IMR-90 (cell line): ENCODE measurements around the gene CNTFR. TPM values are rescaled to one million over a fixed set of nuclear protein-coding genes. Genes with fewer than 3 reads are reported as not detected.

ENCODE experiments used
- ATAC-seq: fragments of 200-7000 bp; cut with Tn5 transposase; 2 replicates; pipeline ENCODE4 v1.9.1; 2020; ENCODE audit warnings: low read depth, mild to moderate bottlenecking, moderate library complexity
- BruUV-seq: library from RNA; stranded (reverse); fragments of 400-500 nt; replicated peaks from 2 replicates; lab custom pipeline; 2021; lab: Mats Ljungman, UMichigan
- CTCF ChIA-PET: fragments of 300-600 bp; formaldehyde crosslinking; extraction: SDS; loops from one replicate; lab custom pipeline; 2021; ENCODE audit warnings: antibody characterized with exemption; lab: Yijun Ruan, JAX
- POLR2A ChIA-PET: fragments of 300-600 bp; sonication (Branson Sonifier 250); formaldehyde crosslinking; loops from one replicate; lab custom pipeline; 2022; ENCODE audit warnings: antibody characterized with exemption; ENCODE audit not compliant: unreplicated experiment; lab: Charles Lee
- DNase-seq: peaks from one replicate; pipeline ENCODE4 v3.0.0; 2013
- H2AFZ ChIP-seq: replicated peaks from 2 replicates; pipeline ENCODE3; 2013; ENCODE audit warnings: low read length, mild to moderate bottlenecking; ENCODE audit not compliant: poor library complexity
- H2AK5ac ChIP-seq: 2 replicates; pipeline ENCODE4 v1.6.1; 2013; ENCODE audit warnings: low read depth, low read length, inconsistent platforms
- H2AK9ac ChIP-seq: replicated peaks from 2 replicates; pipeline ENCODE3; 2013; ENCODE audit warnings: mild to moderate bottlenecking, low read depth, low read length, moderate library complexity; ENCODE audit not compliant: poor library complexity
- H2BK120ac ChIP-seq: 2 replicates; pipeline ENCODE4 v1.6.1; 2013; ENCODE audit warnings: low read depth, low read length, inconsistent platforms
- H2BK15ac ChIP-seq: 3 replicates; pipeline ENCODE4 v1.6.1; 2013; ENCODE audit warnings: low read depth, low read length, inconsistent platforms
- H2BK20ac ChIP-seq: 2 replicates; pipeline ENCODE4 v1.6.1; 2013; ENCODE audit warnings: low read depth, mild to moderate bottlenecking, inconsistent platforms, low read length, moderate library complexity
- H2BK5ac ChIP-seq: 2 replicates; pipeline ENCODE4 v1.6.1; 2013; ENCODE audit warnings: mild to moderate bottlenecking, low read depth, low read length, inconsistent platforms; ENCODE audit not compliant: poor library complexity, severe bottlenecking
- H3K14ac ChIP-seq: replicated peaks from 2 replicates; pipeline ENCODE4 v1.6.1; 2013; ENCODE audit warnings: low read depth, low read length, inconsistent platforms
- H3K18ac ChIP-seq: 2 replicates; pipeline ENCODE4 v1.6.1; 2013; ENCODE audit warnings: low read depth, low read length, control low read depth
- H3K23ac ChIP-seq: 2 replicates; pipeline ENCODE4 v1.6.1; 2013; ENCODE audit warnings: low read depth, low read length, inconsistent platforms
- H3K27ac ChIP-seq: 2 replicates; pipeline ENCODE4 v1.5.1; 2013; ENCODE audit warnings: mild to moderate bottlenecking, control low read depth, low read length; ENCODE audit not compliant: insufficient read depth
- H3K27me3 ChIP-seq: 2 replicates; pipeline ENCODE4 v1.6.1; 2013; ENCODE audit warnings: low read length; ENCODE audit not compliant: control insufficient read depth, insufficient read depth
- H3K36me3 ChIP-seq: 2 replicates; pipeline ENCODE4 v1.6.1; 2013; ENCODE audit warnings: low read length, mixed read lengths; ENCODE audit not compliant: control insufficient read depth, insufficient read depth
- H3K4ac ChIP-seq: 2 replicates; pipeline ENCODE4 v1.6.1; 2013; ENCODE audit warnings: low read depth, low read length, inconsistent platforms
- H3K4me1 ChIP-seq: 2 replicates; pipeline ENCODE4 v1.6.1; 2013; ENCODE audit warnings: low read length, mixed read lengths; ENCODE audit not compliant: control insufficient read depth, insufficient read depth
- H3K4me2 ChIP-seq: 2 replicates; pipeline ENCODE4 v1.6.1; 2013; ENCODE audit warnings: low read depth, mild to moderate bottlenecking, control low read depth, low read length, moderate library complexity
- H3K4me3 ChIP-seq: 2 replicates; pipeline ENCODE4 v1.5.1; 2013; ENCODE audit warnings: low read depth, mild to moderate bottlenecking, control low read depth, low read length, moderate library complexity; ENCODE audit not compliant: insufficient read depth
- H3K56ac ChIP-seq: 2 replicates; pipeline ENCODE4 v1.6.1; 2013; ENCODE audit warnings: low read length, inconsistent platforms; ENCODE audit not compliant: insufficient read depth; ENCODE audit errors: extremely low read depth
- H3K79me1 ChIP-seq, 2 experiments: 2 replicates each; pipeline ENCODE4 v1.6.1; 2013; ENCODE audit warnings: low read length in 2 of 2, inconsistent platforms in 1 of 2, low read depth in 1 of 2
- H3K9ac ChIP-seq: 2 replicates; pipeline ENCODE4 v1.6.1; 2013; ENCODE audit warnings: low read depth, low read length, control low read depth
- H3K9me1 ChIP-seq: 2 replicates; pipeline ENCODE4 v1.6.1; 2013; ENCODE audit warnings: low read length, inconsistent platforms; ENCODE audit not compliant: insufficient read depth
- H3K9me3 ChIP-seq: 2 replicates; pipeline ENCODE4 v1.6.1; 2013; ENCODE audit warnings: low read length; ENCODE audit not compliant: control insufficient read depth, insufficient read depth
- H4K20me1 ChIP-seq: 2 replicates; pipeline ENCODE4 v1.6.1; 2013; ENCODE audit warnings: low read length, inconsistent platforms; ENCODE audit not compliant: insufficient read depth
- H4K5ac ChIP-seq: 2 replicates; pipeline ENCODE4 v1.6.1; 2013; ENCODE audit warnings: mild to moderate bottlenecking, low read depth, low read length, control low read depth
- H4K8ac ChIP-seq, 2 experiments: 2 replicates each; pipeline ENCODE4 v1.6.1; 2013; ENCODE audit warnings: low read depth in 2 of 2, low read length in 2 of 2, control low read depth in 1 of 2, inconsistent platforms in 1 of 2
- H4K91ac ChIP-seq: 2 replicates; pipeline ENCODE4 v1.6.1; 2013; ENCODE audit warnings: low read depth, low read length, inconsistent platforms; ENCODE audit not compliant: insufficient read depth
- CEBPB ChIP-seq: IDR thresholded peaks from 2 replicates; pipeline ENCODE4 v1.6.1; 2012; ENCODE audit warnings: low read depth, low read length, improper control_type of control experiment
- FOS ChIP-seq: fragments of 150-350 bp; IDR thresholded peaks from 2 replicates; pipeline ENCODE4 v1.6.1; 2016; ENCODE audit warnings: low read depth, low read length
- MXI1 ChIP-seq: IDR thresholded peaks from 2 replicates; pipeline ENCODE4 v1.6.1; 2012; ENCODE audit warnings: low read depth, mild to moderate bottlenecking, low read length, moderate library complexity, borderline replicate concordance
- POLR2A ChIP-seq: IDR thresholded peaks from 2 replicates; pipeline ENCODE4 v1.6.1; 2012; ENCODE audit warnings: mild to moderate bottlenecking, low read depth, low read length
- RAD21 ChIP-seq: IDR thresholded peaks from 2 replicates; pipeline ENCODE4 v1.6.1; 2012; ENCODE audit warnings: low read length, improper control_type of control experiment
- RCOR1 ChIP-seq: IDR thresholded peaks from 2 replicates; pipeline ENCODE4 v1.6.1; 2012; ENCODE audit warnings: mild to moderate bottlenecking, low read length, improper control_type of control experiment; ENCODE audit not compliant: insufficient replicate concordance
- RFX5 ChIP-seq: IDR thresholded peaks from 2 replicates; pipeline ENCODE4 v1.8.0; 2012; ENCODE audit warnings: low read depth, mild to moderate bottlenecking, low read length, moderate library complexity
- SMC3 ChIP-seq: fragments of 150-350 bp; IDR thresholded peaks from 2 replicates; pipeline ENCODE4 v1.6.1; 2016; ENCODE audit warnings: low read depth, mild to moderate bottlenecking, antibody characterized with exemption, low read length, moderate library complexity
- WGBS, 2 experiments: methylation state at CpG; one replicate each; pipeline versions ENCODE4 v1.1.5 to v1.1.7; 2013; ENCODE audit warnings: missing lambda C conversion rate in 2 of 2; ENCODE audit not compliant: insufficient read length in 1 of 2; ENCODE audit errors: extremely low coverage in 2 of 2; 5-methylcytosine and 5-hydroxymethylcytosine counted together
- dilution Hi-C: fragments of 300-500 bp; cut with HindIII; formaldehyde crosslinking; loops from one replicate; pipeline ENCODE4 v1.14.3; 2018; ENCODE audit warnings: low sequenced_read_pairs; ENCODE audit not compliant: unreplicated experiment
- in situ Hi-C: fragments of 300-500 bp; cut with MboI; formaldehyde crosslinking; loops from 3 replicates; pipeline ENCODE4 v1.14.3; 2019; ENCODE audit warnings: low sequenced_read_pairs, inconsistent platforms, mixed read lengths
- intact Hi-C: fragments of 100-400 bp; cut with micrococcal nuclease; formaldehyde crosslinking; loops from 2 replicates; pipeline ENCODE4 v1.10.0; 2022
- polyA plus RNA-seq, 3 experiments: library from polyadenylated mRNA; depleted of rRNA; stranded (reverse); fragments of >200 nt; gene quantifications; 2 replicates each; pipeline ENCODE4 v1.2.3, GENCODE V29; 2012; ENCODE audit warnings: low replicate concordance in 1 of 3
- total RNA-seq: library from RNA; depleted of rRNA; stranded (reverse); fragments of >200 nt; gene quantifications from 2 replicates; pipeline ENCODE4 v1.2.3, GENCODE V29; 2012
- TF ChIP-seq, protein P1 (sequence below): conservative IDR thresholded peaks from 2 replicates; pipeline ENCODE4 v1.5.1; 2012; ENCODE audit warnings: mild to moderate bottlenecking, low read depth, low read length, improper control_type of control experiment
- TF ChIP-seq, protein P2 (sequence below): fragments of 150-350 bp; IDR thresholded peaks from 2 replicates; pipeline ENCODE4 v1.6.1; 2016; ENCODE audit warnings: low read depth, mild to moderate bottlenecking, low read length, moderate library complexity, borderline replicate concordance

CNTFR gene
- total and polyA plus RNA-seq, 2 of the 4 experiments (the other 2 are of a cell fraction), result not detected

DNA sequence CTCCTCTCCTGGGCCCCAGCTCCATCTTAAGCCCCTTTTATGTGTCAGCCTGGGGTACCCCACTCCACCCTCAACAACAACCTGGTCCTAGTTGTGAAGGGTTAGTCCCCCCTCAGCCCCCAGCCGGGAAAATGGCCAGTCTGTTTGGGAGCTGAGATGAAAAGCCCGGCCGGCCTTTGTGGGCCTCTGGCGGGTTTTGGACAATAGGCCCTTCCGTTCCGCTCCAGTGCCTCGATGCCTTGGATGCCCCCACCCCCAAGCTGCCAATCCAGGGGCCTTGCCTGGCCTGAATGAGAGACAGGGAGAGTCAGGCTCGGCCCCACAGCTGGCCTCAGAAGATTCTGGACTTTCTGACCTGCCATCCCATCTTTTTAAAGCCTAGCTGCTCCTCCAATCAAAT, 9.2 kb downstream of the CNTFR start:
- Histone ChIP-seq H3K23ac (no peak overlapping the region), H3K18ac (no peak overlapping the region), H3K14ac (no peak overlapping the region), H3K4ac (no peak overlapping the region), H2BK120ac (no peak overlapping the region), H4K5ac (no peak overlapping the region), H2AK5ac (no peak overlapping the region), H3K27ac (no peak overlapping the region), H4K91ac (no peak overlapping the region), H3K9ac (no peak overlapping the region), H3K4me1 (no peaks in the 10 kb centered on the region), H2AFZ (no peak overlapping the region), H3K9me1 (no peaks in the 10 kb centered on the region; the same call in 1 of the 2 replicates), H2BK20ac (no peak overlapping the region), H3K36me3 (no peaks in the 10 kb centered on the region), H3K4me2 (no peak overlapping the region), H2BK5ac (no peak overlapping the region), H2BK15ac (no peak overlapping the region), H3K4me3 (no peak overlapping the region), H2AK9ac (no peak overlapping the region), H3K9me3 (no peaks in the 10 kb centered on the region), H3K56ac (no peak overlapping the region), H4K20me1 (no peaks in the 10 kb centered on the region; the same call in 1 of the 2 replicates), H3K79me1 (no peaks in the 10 kb centered on the region), H3K27me3 (peaks cover 91% of the 10 kb centered on the region), H4K8ac (no peak overlapping the region)
- dilution Hi-C loops, result no loop called here
- ATAC-seq, result no peak
- ChIA-PET CTCF (interaction anchor here (0.9 to 3.0 kb wide), 3 partner anchors 11 to 34 kb away, joined by 3 to 8 read pairs (median 3); no protein-coding TSS in a partner anchor), POLR2A (no interaction called here)
- TF ChIP-seq CEBPB (no peak), RCOR1 (no peak), SMC3 (no peak), RFX5 (no peak), RAD21 (no peak), POLR2A (no peak), FOS (no peak), MXI1 (no peak)
- TF ChIP-seq, protein P1, sequence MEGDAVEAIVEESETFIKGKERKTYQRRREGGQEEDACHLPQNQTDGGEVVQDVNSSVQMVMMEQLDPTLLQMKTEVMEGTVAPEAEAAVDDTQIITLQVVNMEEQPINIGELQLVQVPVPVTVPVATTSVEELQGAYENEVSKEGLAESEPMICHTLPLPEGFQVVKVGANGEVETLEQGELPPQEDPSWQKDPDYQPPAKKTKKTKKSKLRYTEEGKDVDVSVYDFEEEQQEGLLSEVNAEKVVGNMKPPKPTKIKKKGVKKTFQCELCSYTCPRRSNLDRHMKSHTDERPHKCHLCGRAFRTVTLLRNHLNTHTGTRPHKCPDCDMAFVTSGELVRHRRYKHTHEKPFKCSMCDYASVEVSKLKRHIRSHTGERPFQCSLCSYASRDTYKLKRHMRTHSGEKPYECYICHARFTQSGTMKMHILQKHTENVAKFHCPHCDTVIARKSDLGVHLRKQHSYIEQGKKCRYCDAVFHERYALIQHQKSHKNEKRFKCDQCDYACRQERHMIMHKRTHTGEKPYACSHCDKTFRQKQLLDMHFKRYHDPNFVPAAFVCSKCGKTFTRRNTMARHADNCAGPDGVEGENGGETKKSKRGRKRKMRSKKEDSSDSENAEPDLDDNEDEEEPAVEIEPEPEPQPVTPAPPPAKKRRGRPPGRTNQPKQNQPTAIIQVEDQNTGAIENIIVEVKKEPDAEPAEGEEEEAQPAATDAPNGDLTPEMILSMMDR, result no peak
- TF ChIP-seq, protein P2, sequence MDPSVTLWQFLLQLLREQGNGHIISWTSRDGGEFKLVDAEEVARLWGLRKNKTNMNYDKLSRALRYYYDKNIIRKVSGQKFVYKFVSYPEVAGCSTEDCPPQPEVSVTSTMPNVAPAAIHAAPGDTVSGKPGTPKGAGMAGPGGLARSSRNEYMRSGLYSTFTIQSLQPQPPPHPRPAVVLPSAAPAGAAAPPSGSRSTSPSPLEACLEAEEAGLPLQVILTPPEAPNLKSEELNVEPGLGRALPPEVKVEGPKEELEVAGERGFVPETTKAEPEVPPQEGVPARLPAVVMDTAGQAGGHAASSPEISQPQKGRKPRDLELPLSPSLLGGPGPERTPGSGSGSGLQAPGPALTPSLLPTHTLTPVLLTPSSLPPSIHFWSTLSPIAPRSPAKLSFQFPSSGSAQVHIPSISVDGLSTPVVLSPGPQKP, result no peak
- no peak for DNase-seq
- in situ Hi-C loops, result no loop called here
- 100% methylated on average over 2 of the region's 8 CpGs; no CpG with 5 or more reads in 1 of the 2 experiments for WGBS, 2 experiments
- no TSS peak for BruUV-seq
- intact Hi-C loops, result no loop called here
